Activated CD8-positive, alpha-beta memory T cell treated with anti-CD3 and anti-CD28 coated beads, Interleukin-2, amount 50 U/mL, for 48 hours (primary cell): ENCODE results near the gene LDB2.

Source experiments
- DNase-seq: peaks from one replicate; pipeline ENCODE4 v3.0.0-alpha.2; 2020

Gene LDB2

GRCh38 chr4:16521156-16521915 is 377.1 kb downstream of the LDB2 start:
- no peak for DNase-seq

DNA sequence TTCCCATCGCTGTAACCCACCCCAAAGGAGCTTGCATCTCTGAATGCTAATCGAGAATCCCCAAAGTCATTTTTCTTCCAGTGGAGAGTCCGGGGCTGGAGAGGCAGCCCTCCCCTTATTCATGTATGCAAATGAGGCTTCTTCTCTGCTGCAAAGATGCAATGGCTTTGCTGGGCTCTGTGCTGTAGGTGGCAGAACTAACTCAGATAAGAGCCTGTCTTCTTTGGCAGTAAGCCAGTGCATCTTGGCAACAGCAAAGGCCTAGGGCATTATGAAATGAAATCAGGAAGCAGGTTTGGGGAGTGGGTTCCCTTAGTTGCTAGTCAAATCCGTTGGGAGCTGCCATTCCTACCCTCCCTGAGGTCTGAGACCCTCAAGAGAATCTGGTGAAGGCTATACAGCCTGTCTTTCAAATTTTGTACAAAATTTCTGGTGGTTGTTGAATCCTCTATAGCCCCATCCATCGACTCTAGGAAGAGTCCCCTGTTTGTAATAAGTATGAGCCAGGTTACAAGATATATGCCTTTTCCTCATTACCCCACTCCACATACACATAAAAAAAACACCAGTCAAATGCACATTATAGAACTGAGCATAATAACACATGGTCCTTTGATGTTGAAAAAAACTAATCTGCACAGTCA is 381.5 kb downstream of the LDB2 start:
- DNase-seq, result no peak

- DNase-seq, result no peak
Measured at GRCh38 chr4:16513876-16514275, 384.6 kb downstream of the LDB2 start.

GRCh38 chr4:16508968-16509367 is 389.5 kb downstream of the LDB2 start:
- DNase-seq, result no peak

DNA sequence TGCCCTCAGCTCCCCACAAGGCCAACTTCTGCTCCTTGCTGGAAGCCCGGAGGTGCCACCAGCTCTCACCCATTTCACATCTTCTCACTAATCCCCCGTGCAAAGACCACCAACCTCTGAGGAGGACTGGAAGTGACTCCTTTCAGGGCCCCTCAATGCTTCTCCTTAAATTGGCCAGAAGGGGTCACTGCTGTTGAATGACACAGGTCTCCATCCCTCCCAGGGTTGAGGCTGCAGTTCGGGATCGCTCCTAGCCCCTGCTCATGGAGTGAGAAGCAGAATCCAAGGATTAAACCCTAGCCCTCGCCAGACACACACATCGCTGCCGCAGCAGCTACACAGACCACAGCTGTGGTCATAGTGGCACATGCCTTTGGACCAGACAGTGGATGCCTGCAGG is 392.7 kb downstream of the LDB2 start:
- no peak for DNase-seq

DNA sequence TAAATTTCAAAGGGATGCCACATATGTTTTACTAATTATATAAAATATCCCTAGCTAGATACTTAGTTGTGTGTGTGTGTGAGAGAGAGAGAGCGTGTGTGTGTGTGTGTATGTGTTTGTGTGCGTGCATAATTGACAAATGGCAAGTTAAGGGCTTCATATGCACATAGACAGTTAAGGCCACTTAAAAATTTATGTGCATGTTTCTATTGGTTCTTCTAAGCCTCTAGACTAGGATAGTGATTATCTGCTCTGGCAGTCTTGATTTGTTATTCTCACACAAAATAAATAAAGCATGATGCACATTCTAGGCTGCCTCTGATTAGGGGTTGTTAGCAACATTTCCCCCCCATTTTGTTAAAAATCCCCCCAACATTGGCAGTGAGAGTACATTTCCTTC is 393.2 kb downstream of the LDB2 start:
- no peak for DNase-seq

- DNase-seq, result no peak
Measured at GRCh38 chr4:16503421-16504100, 394.9 kb downstream of the LDB2 start.

GRCh38 chr4:16498978-16499377 is 399.5 kb downstream of the LDB2 start:
- no peak for DNase-seq

GRCh38 chr4:16496501-16496900 is 401.9 kb downstream of the LDB2 start:
- DNase-seq, result no peak

GRCh38 chr4:16492872-16493271 is 405.6 kb downstream of the LDB2 start:
- no peak for DNase-seq

GRCh38 chr4:16489226-16489625 is 409.2 kb downstream of the LDB2 start:
- DNase-seq, result no peak

- DNase-seq, result no peak
Measured at GRCh38 chr4:16488084-16488483, 410.4 kb downstream of the LDB2 start.

GRCh38 chr4:16484711-16485110 is 413.7 kb downstream of the LDB2 start:
- DNase-seq, result no peak

DNA sequence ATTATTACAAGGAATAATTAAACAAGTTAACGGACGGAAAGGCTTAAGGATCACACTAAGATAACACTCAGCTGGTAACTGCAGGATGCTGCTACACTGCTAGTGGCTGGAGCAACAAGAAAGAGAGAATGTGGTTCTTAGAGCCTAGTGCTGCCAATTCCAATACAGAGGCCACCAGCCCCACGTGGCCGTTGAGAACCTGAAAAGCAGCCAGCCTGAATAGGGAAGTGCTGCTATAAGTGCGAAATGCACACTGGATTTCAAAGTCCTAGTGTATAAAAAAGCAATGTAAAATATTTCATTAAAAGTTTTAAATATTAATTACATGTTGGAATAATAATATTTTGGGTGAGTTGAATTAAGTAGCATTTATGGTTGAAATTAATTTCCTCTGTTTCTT is 414.9 kb downstream of the LDB2 start:
- DNase-seq, result no peak

DNA sequence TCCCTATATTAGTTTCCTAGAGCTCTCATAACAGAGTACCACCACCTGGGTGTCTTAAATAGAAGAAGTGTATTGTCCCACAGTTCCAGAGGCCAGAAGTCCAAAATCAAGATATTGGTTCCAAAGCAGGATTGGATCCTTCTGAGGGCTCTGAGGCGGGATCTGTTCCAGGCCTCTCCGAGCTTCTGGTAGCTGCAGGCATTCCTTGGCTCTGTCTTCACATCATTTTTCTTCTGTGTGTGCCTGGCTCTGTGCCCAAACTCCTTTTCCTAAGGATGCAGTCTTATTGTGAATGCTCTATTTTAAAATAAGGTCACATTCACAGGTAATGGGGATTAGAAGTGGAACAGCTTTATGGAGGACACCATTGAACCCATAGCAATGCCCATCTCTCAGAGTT is 418.4 kb downstream of the LDB2 start:
- no peak for DNase-seq

DNA sequence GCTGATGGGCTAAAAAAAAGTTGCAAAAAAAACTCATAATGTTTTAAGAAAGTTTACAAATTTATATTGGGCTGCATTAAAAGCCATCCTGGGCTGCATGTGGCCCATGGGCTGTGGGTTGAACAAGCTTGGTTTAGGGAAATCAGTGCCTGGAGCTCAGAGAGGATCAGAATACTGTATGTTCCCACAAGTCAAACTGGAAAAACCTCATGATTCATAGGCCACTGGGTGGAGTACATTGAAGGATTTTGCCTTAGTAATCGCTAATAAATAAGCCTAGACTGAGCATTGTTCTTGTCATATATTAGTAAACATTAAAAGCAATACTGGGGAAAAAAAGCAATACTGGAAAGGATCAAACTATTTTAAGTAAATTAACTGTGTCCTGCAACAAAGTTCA is 425.9 kb downstream of the LDB2 start:
- DNase-seq, result no peak

- no peak for DNase-seq
Measured at GRCh38 chr4:16467061-16467460, 431.4 kb downstream of the LDB2 start.

- no peak for DNase-seq
Measured at GRCh38 chr4:16466581-16466980, 431.9 kb downstream of the LDB2 start.

DNA sequence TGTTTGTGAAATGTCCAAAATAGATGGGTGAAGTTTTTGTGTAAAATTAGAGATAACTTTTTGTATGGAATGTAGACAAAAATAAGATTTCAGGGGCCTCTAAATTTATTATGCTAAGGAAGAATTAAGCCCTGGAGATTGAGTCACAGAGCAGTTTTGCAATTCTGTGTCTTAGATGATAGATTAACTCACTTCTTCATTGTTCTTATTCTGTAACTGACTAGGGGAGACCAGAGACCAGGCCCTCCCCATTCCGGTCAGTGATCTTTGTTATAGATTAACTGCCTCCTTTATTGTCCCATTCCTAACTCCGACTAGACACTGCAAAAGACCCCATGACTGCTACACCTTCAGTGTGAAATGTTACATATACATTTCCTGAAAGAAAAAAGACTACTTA is 433.8 kb downstream of the LDB2 start:
- no peak for DNase-seq

GRCh38 chr4:16462656-16463055 is 435.8 kb downstream of the LDB2 start:
- DNase-seq, result no peak

- no peak for DNase-seq
Measured at GRCh38 chr4:16461362-16461761, 437.1 kb downstream of the LDB2 start.

DNA sequence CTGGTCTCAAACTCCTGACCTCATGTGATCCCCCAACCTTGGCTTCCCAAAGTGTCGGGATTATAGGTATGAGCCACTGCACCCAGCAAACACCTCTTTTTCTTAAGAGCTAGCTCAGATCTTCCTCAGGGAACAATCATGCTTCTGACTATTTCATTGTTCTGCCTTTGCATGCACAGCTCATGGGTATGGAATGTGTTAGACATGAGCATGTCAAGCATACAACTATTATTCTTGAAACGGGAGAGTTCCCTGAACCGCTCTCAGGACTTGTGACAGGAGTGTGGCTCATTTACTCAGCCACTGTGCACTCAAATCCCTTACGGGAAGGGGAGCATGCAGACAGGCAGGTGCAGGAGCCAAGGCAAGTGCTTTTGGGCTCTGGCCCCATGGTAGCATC is 440.5 kb downstream of the LDB2 start:
- no peak for DNase-seq
